Adipocyte (in vitro differentiated cells): ENCODE results near the gene SGMS1.
A peak's percentile ranks its signal among the peaks of the same experiment; 100 is the strongest.

Experiments
- DNase-seq: peaks from one replicate; pipeline ENCODE4 v3.0.0-alpha.2; 2015; ENCODE audit warnings: low read depth
- H3K27me3 ChIP-seq: replicated peaks from 2 replicates; pipeline ENCODE4 v1.7.0; 2013; ENCODE audit warnings: mild to moderate bottlenecking, low read length, moderate library complexity; ENCODE audit not compliant: control insufficient read depth, insufficient read depth
- H3K36me3 ChIP-seq: 2 replicates; pipeline ENCODE4 v1.7.0; 2013; ENCODE audit warnings: low read length, mild to moderate bottlenecking, moderate library complexity; ENCODE audit not compliant: control insufficient read depth, insufficient read depth, severe bottlenecking
- H3K4me1 ChIP-seq: 2 replicates; pipeline ENCODE4 v1.7.0; 2013; ENCODE audit warnings: mild to moderate bottlenecking, low read length, moderate library complexity; ENCODE audit not compliant: control insufficient read depth, insufficient read depth
- H3K4me3 ChIP-seq: 2 replicates; pipeline ENCODE4 v1.7.0; 2013; ENCODE audit warnings: mild to moderate bottlenecking, low read length, moderate library complexity
- H3K9ac ChIP-seq: 2 replicates; pipeline ENCODE4 v1.7.0; 2013; ENCODE audit warnings: mild to moderate bottlenecking, low read length, moderate library complexity
- H3K9me3 ChIP-seq: 2 replicates; pipeline ENCODE4 v1.7.0; 2013; ENCODE audit warnings: mild to moderate bottlenecking, low read length, moderate library complexity; ENCODE audit not compliant: control insufficient read depth

The SGMS1 gene

GRCh38 chr10:50620899-50621298, 2.9 kb downstream of the SGMS1 start:
- Histone ChIP-seq H3K4me3 (no peak overlapping the region), H3K9me3 (no peaks in the 10 kb centered on the region), H3K4me1 (peaks cover 16% of the 10 kb centered on the region), H3K27me3 (no peaks in the 10 kb centered on the region), H3K9ac (no peak overlapping the region), H3K36me3 (no peaks in the 10 kb centered on the region)
- no peak for DNase-seq

- no peaks in the 10 kb centered on the region for H3K27me3 ChIP-seq
- no peaks in the 10 kb centered on the region for H3K9me3 ChIP-seq
- H3K4me1 ChIP-seq = peaks cover 12% of the 10 kb centered on the region
- DNase-seq = no peak
- H3K4me3 ChIP-seq = no peak overlapping the region
- H3K9ac ChIP-seq = no peak overlapping the region
- no peaks in the 10 kb centered on the region for H3K36me3 ChIP-seq
Measured at GRCh38 chr10:50619882-50620281, 3.9 kb downstream of the SGMS1 start.

GRCh38 chr10:50619166-50619565, 4.6 kb downstream of the SGMS1 start:
- Histone ChIP-seq H3K4me1 (peaks cover 12% of the 10 kb centered on the region), H3K9ac (no peak overlapping the region), H3K36me3 (no peaks in the 10 kb centered on the region), H3K9me3 (no peaks in the 10 kb centered on the region), H3K4me3 (no peak overlapping the region), H3K27me3 (no peaks in the 10 kb centered on the region)
- no peak for DNase-seq

GRCh38 chr10:50618624-50619023, 5.1 kb downstream of the SGMS1 start:
- Histone ChIP-seq H3K9ac (no peak overlapping the region), H3K27me3 (no peaks in the 10 kb centered on the region), H3K9me3 (no peaks in the 10 kb centered on the region), H3K4me1 (peaks cover 12% of the 10 kb centered on the region), H3K4me3 (no peak overlapping the region), H3K36me3 (no peaks in the 10 kb centered on the region)
- no peak for DNase-seq

- no peaks in the 10 kb centered on the region for H3K27me3 ChIP-seq
- H3K9ac ChIP-seq = no peak overlapping the region
- no peaks in the 10 kb centered on the region for H3K36me3 ChIP-seq
- no peak overlapping the region for H3K4me3 ChIP-seq
- DNase-seq = no peak
- no peaks in the 10 kb centered on the region for H3K9me3 ChIP-seq
- H3K4me1 ChIP-seq = no peaks in the 10 kb centered on the region
Measured at GRCh38 chr10:50615658-50616057, 8.1 kb downstream of the SGMS1 start.

GRCh38 chr10:50614444-50615137, 9.2 kb downstream of the SGMS1 start:
- Histone ChIP-seq H3K27me3 (no peaks in the 10 kb centered on the region), H3K36me3 (no peaks in the 10 kb centered on the region), H3K9me3 (no peaks in the 10 kb centered on the region), H3K9ac (no peak overlapping the region), H3K4me1 (no peaks in the 10 kb centered on the region), H3K4me3 (no peak overlapping the region)
- DNase-seq = no peak

- no peaks in the 10 kb centered on the region for H3K27me3 ChIP-seq
- H3K9ac ChIP-seq = no peak overlapping the region
- DNase-seq = no peak
- no peaks in the 10 kb centered on the region for H3K9me3 ChIP-seq
- no peak overlapping the region for H3K4me3 ChIP-seq
- no peaks in the 10 kb centered on the region for H3K36me3 ChIP-seq
- no peaks in the 10 kb centered on the region for H3K4me1 ChIP-seq
Measured at GRCh38 chr10:50613726-50614443, 9.9 kb downstream of the SGMS1 start.

GRCh38 chr10:50613150-50613549, 10.6 kb downstream of the SGMS1 start:
- Histone ChIP-seq H3K4me1 (no peaks in the 10 kb centered on the region), H3K9ac (no peak overlapping the region), H3K9me3 (no peaks in the 10 kb centered on the region), H3K4me3 (no peak overlapping the region), H3K36me3 (no peaks in the 10 kb centered on the region), H3K27me3 (no peaks in the 10 kb centered on the region)
- no peak for DNase-seq

GRCh38 chr10:50610368-50610767, 13.4 kb downstream of the SGMS1 start:
- no peak overlapping the region for H3K4me3 ChIP-seq
- DNase-seq = no peak
- no peaks in the 10 kb centered on the region for H3K27me3 ChIP-seq
- H3K9me3 ChIP-seq = no peaks in the 10 kb centered on the region
- no peaks in the 10 kb centered on the region for H3K36me3 ChIP-seq
- no peak overlapping the region for H3K9ac ChIP-seq
- peaks cover 18% of the 10 kb centered on the region for H3K4me1 ChIP-seq

GRCh38 chr10:50607356-50607925, 16.3 kb downstream of the SGMS1 start:
- H3K9ac ChIP-seq = peak overlapping the region; percentile 33
- no peaks in the 10 kb centered on the region for H3K9me3 ChIP-seq
- peak overlapping the region; percentile 58 for H3K4me3 ChIP-seq
- peak; percentile 52 for DNase-seq
- no peaks in the 10 kb centered on the region for H3K27me3 ChIP-seq
- peaks cover 40% of the 10 kb centered on the region for H3K4me1 ChIP-seq
- H3K36me3 ChIP-seq = no peaks in the 10 kb centered on the region

GRCh38 chr10:50605951-50606270, 17.8 kb downstream of the SGMS1 start:
- no peaks in the 10 kb centered on the region for H3K27me3 ChIP-seq
- no peaks in the 10 kb centered on the region for H3K9me3 ChIP-seq
- peaks cover 40% of the 10 kb centered on the region for H3K4me1 ChIP-seq
- H3K9ac ChIP-seq = no peak overlapping the region
- peak overlapping the region; percentile 54 for H3K4me3 ChIP-seq
- DNase-seq = no peak
- no peaks in the 10 kb centered on the region for H3K36me3 ChIP-seq
